HG03066 (cell line): ENCODE data around the gene MRGPRD.

Experiments
- ATAC-seq: cut with Tn5 transposase; IDR thresholded peaks from one replicate; pipeline ENCODE4 v1.9.1; 2021; ENCODE audit warnings: low read depth; ENCODE audit not compliant: unreplicated experiment

MRGPRD gene

GRCh38 chr11:68980776-68981065, at the start of gene MRGPRD:
Gene MRGPRD, minus strand, starts transcription at chr11:68980986. Its CDS starts 0 bp downstream, at chr11:68980986.
- ATAC-seq, result no peak

- no peak for ATAC-seq
Measured at GRCh38 chr11:69030301-69030700, 49.5 kb upstream of the MRGPRD start.

GRCh38 chr11:69027704-69028372, 47.1 kb upstream of the MRGPRD start:
- no peak for ATAC-seq

- no peak for ATAC-seq
Measured at GRCh38 chr11:69024509-69024908, 43.7 kb upstream of the MRGPRD start.

GRCh38 chr11:69022260-69022659, 41.5 kb upstream of the MRGPRD start:
- ATAC-seq, result no peak

GRCh38 chr11:69018924-69019323, 38.1 kb upstream of the MRGPRD start:
- ATAC-seq, result no peak

- ATAC-seq, result no peak
Measured at GRCh38 chr11:69017951-69018350, 37.2 kb upstream of the MRGPRD start.

- no peak for ATAC-seq
Measured at GRCh38 chr11:69014898-69015549, 34.2 kb upstream of the MRGPRD start.

GRCh38 chr11:69014084-69014851, 33.5 kb upstream of the MRGPRD start:
- ATAC-seq, result no peak

- no peak for ATAC-seq
Measured at GRCh38 chr11:69013009-69013951, 32.5 kb upstream of the MRGPRD start, which contains the start of gene MRGPRF. Gene MRGPRF, minus strand, starts transcription at chr11:69013246. Its CDS starts 3,345 bp downstream, at chr11:69009901.

- ATAC-seq, result no peak
Measured at GRCh38 chr11:69012092-69013008, 31.6 kb upstream of the MRGPRD start.

GRCh38 chr11:69011624-69012091, 30.9 kb upstream of the MRGPRD start:
- ATAC-seq, result no peak

- ATAC-seq, result no peak
Measured at GRCh38 chr11:69010964-69011623, 30.3 kb upstream of the MRGPRD start.

GRCh38 chr11:69010361-69010891, 29.6 kb upstream of the MRGPRD start:
- ATAC-seq, result no peak

GRCh38 chr11:69009441-69010211, 28.8 kb upstream of the MRGPRD start:
- no peak for ATAC-seq

- no peak for ATAC-seq
Measured at GRCh38 chr11:69008737-69009440, 28.1 kb upstream of the MRGPRD start.

GRCh38 chr11:69007975-69008381, 27.2 kb upstream of the MRGPRD start:
- ATAC-seq, result no peak
